Measurements from ENCODE around the gene KCNK18.

DNA sequence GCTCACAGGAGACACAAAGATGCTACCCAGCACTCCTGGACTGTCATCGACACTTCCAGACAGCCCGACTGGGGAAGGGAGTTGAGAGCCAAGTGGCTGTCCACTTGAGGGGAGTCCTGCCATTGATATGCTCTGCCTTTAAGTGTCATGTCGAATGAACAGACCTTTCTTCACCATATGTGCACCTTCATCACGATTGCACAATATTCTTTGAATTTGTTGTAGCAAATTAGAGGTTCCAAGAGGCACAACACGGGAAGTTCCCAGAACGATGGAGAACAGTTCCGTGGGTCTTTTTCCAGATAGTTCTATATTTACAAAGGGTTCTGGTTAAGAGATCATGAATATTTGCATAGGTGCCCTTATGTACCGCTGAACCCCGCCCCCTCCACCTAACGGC is 59.6 kb downstream of the KCNK18 start:
- TF ChIP-seq, protein P1, sequence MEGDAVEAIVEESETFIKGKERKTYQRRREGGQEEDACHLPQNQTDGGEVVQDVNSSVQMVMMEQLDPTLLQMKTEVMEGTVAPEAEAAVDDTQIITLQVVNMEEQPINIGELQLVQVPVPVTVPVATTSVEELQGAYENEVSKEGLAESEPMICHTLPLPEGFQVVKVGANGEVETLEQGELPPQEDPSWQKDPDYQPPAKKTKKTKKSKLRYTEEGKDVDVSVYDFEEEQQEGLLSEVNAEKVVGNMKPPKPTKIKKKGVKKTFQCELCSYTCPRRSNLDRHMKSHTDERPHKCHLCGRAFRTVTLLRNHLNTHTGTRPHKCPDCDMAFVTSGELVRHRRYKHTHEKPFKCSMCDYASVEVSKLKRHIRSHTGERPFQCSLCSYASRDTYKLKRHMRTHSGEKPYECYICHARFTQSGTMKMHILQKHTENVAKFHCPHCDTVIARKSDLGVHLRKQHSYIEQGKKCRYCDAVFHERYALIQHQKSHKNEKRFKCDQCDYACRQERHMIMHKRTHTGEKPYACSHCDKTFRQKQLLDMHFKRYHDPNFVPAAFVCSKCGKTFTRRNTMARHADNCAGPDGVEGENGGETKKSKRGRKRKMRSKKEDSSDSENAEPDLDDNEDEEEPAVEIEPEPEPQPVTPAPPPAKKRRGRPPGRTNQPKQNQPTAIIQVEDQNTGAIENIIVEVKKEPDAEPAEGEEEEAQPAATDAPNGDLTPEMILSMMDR (IDR thresholded peaks at IDR 0.05): no peak
- no peak for TF ChIP-seq POLR2A (IDR thresholded peaks at IDR 0.05)
